Measurements from ENCODE around the gene FANCE.

The FANCE gene

GRCh38 chr6:35452183-35453090 is at the start of gene FANCE:
TSS of gene FANCE (plus strand) at chr6:35452338. CDS start at chr6:35452546, 208 bp downstream.
- peak; percentile 65 to 83 for DNase-seq (ENCODE audit: extremely low read depth in 1 of 2, low read depth in 1 of 2)

- no peak for DNase-seq (ENCODE audit: extremely low read depth in 1 of 2, low read depth in 1 of 2)
These were observed 49.3 kb upstream of the FANCE start for GRCh38 chr6:35402856-35403191.

- DNase-seq (ENCODE audit: extremely low read depth in 1 of 2, low read depth in 1 of 2), result no peak
These were observed 48.3 kb upstream of the FANCE start for GRCh38 chr6:35403544-35404442.

GRCh38 chr6:35406711-35407485 is 45.2 kb upstream of the FANCE start:
- DNase-seq (ENCODE audit: extremely low read depth in 1 of 2, low read depth in 1 of 2), result no peak

- DNase-seq (ENCODE audit: extremely low read depth in 1 of 2, low read depth in 1 of 2), result no peak
These were observed 42.9 kb upstream of the FANCE start for GRCh38 chr6:35409245-35409644.

- no peak for DNase-seq (ENCODE audit: extremely low read depth in 1 of 2, low read depth in 1 of 2)
These were observed 42.0 kb upstream of the FANCE start for GRCh38 chr6:35410131-35410530.

GRCh38 chr6:35411066-35411465 is 41.1 kb upstream of the FANCE start:
- no peak for DNase-seq (ENCODE audit: extremely low read depth in 1 of 2, low read depth in 1 of 2)

- no peak for DNase-seq (ENCODE audit: extremely low read depth in 1 of 2, low read depth in 1 of 2)
These were observed 40.0 kb upstream of the FANCE start for GRCh38 chr6:35412102-35412501.

- DNase-seq (ENCODE audit: extremely low read depth in 1 of 2, low read depth in 1 of 2), result no peak
These were observed 38.2 kb upstream of the FANCE start for GRCh38 chr6:35413911-35414310.

GRCh38 chr6:35415065-35415891 is 36.9 kb upstream of the FANCE start:
- DNase-seq (ENCODE audit: extremely low read depth in 1 of 2, low read depth in 1 of 2), result no peak

- DNase-seq (ENCODE audit: extremely low read depth in 1 of 2, low read depth in 1 of 2), result no peak
These were observed 34.0 kb upstream of the FANCE start for GRCh38 chr6:35417979-35418661.

GRCh38 chr6:35419417-35419816 is 32.7 kb upstream of the FANCE start:
- DNase-seq (ENCODE audit: extremely low read depth in 1 of 2, low read depth in 1 of 2), result no peak

GRCh38 chr6:35419961-35420360 is 32.2 kb upstream of the FANCE start:
- DNase-seq (ENCODE audit: extremely low read depth in 1 of 2, low read depth in 1 of 2), result no peak

- DNase-seq (ENCODE audit: extremely low read depth in 1 of 2, low read depth in 1 of 2), result no peak
These were observed 26.9 kb upstream of the FANCE start for GRCh38 chr6:35425284-35425683.

- DNase-seq (ENCODE audit: extremely low read depth in 1 of 2, low read depth in 1 of 2), result no peak
These were observed 26.1 kb upstream of the FANCE start for GRCh38 chr6:35426074-35426473.

GRCh38 chr6:35427435-35427834 is 24.7 kb upstream of the FANCE start:
- DNase-seq (ENCODE audit: extremely low read depth in 1 of 2, low read depth in 1 of 2), result no peak

- no peak for DNase-seq (ENCODE audit: extremely low read depth in 1 of 2, low read depth in 1 of 2)
These were observed 24.3 kb upstream of the FANCE start for GRCh38 chr6:35427851-35428321.

- no peak for DNase-seq (ENCODE audit: extremely low read depth in 1 of 2, low read depth in 1 of 2)
These were observed 23.6 kb upstream of the FANCE start for GRCh38 chr6:35428421-35429149.

GRCh38 chr6:35429463-35429862 is 22.7 kb upstream of the FANCE start:
- DNase-seq (ENCODE audit: extremely low read depth in 1 of 2, low read depth in 1 of 2), result no peak

Measured in activated CD8-positive, alpha-beta memory T cell treated with anti-CD3 and anti-CD28 coated beads for 1 hour (primary cell).